Esophagus squamous epithelium (tissue), 4 donors: ENCODE measurements around the gene MIA.
"Not testable (repeated sequence)": the region's sequence is repeated elsewhere in the genome, so short reads cannot be mapped to it uniquely, and the experiment has no call there.

Source experiments
- CTCF ChIP-seq, 6 experiments: fragments of 450-650 bp in 4 of 6; fragments of 200-600 bp in 2 of 6; sonication (generic) in 2 of 6; IDR thresholded peaks; one replicate each; pipeline ENCODE4 v1.5.1; 2016 to 2019; ENCODE audit warnings: antibody characterized with exemption in 6 of 6, mild to moderate bottlenecking in 4 of 6, moderate library complexity in 4 of 6
- POLR2A ChIP-seq, 4 donors: fragments of 450-650 bp; IDR thresholded peaks; one replicate each; pipeline ENCODE4 v1.6.1; 2017; ENCODE audit warnings: antibody characterized with exemption in 4 of 4, mild to moderate bottlenecking in 4 of 4, moderate library complexity in 3 of 4

GRCh38 chr19:40818480-40819399 is 43.4 kb downstream of the MIA start:
- TF ChIP-seq CTCF (IDR thresholded peaks at IDR 0.05), result peak in 4 of 6 experiments; percentile 20 to 32 (median 23)
- TF ChIP-seq POLR2A (IDR thresholded peaks at IDR 0.05), result not testable (repeated sequence)
